ENCODE data around the gene LNX1.

Gene LNX1

DNA sequence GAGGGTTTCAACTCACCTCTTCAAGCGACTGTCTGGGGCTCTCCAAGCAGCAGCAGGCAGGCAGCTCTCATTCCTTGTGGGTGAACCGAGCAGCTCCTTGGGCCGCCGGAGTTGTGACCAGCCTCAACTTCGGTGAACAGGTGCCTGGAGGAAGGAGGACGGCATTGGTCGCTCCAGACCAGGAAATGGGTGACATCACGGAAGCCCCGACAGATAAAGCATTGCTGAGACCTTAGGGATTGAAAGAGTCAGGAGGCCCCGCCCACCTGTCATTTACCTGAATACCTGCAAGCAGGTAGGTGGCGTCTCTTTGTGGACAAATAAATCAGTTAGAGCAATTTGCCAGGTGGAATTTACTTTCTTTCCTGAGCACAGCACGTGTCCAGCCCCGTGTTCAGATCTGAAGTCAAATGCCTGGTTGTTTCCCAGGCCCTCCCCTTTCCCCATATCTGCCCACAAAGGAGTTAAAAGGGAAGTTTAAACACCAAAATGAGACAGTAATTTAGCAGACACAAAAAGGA is at the start of gene LNX1:
Gene LNX1 (minus strand): TSS at position 115 of the 521 bp plus-strand sequence. CDS start 17,484 bp downstream, outside the sequence.
- no peak for DNase-seq

DNA sequence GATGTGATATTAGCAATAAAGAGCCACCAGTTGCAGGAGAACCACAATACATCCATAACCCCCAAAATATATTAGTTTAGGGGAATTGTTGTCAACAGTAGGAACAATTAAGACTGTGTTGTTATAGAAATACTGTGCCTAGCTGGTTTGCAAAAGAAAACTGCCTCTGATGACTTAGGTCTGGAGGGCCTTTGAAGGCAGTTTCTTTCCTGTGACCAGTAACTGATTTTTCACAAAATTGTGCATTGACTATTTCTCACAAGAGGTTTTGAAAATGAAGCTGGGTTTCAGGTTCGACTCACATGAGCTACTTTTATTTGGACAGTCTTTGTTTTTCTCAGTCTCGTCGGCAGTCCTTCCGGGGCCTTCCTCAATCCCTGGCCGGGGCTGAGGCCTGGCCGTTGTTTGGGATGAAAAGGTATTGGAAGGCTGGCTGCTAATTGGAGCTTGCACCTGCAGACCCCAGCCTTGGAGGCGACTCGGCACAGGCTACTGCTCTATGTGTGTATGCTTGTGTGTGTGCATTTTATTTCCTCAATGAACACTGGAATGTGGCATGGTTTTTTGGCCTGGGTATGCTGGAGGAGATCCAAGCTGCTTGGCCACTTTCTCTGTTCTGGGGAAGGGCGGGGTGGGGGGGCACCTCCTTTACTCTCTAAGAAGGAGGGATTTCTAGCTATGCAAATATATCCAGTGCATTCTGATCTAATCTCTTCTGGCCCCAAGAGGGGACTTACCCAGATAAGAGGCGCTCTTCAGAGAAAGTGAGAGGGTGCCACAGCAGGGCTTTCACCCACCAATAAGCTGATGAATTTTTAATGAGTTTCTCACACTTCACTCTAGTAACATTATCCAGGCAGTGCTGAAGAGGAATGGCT is 49.5 kb upstream of the LNX1 start:
- no peak for DNase-seq

DNA sequence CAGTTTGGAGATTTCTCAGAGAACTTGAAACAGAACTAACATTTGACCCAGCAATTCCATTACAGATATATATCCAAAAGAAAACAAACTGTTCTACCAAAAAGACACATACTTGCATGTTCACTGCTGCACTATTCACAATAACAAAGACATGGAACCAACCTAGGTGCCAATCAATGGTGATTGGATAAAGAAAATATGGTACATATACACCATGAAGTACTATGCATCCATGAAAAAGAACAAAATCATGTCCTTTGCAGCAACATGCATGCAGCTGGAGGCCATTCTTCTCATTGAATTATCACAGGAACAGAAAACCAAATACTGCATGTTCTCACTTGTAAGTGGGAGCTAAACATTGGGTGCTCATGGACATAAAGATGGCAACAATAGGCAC is 47.6 kb upstream of the LNX1 start:
- DNase-seq, result no peak

DNA sequence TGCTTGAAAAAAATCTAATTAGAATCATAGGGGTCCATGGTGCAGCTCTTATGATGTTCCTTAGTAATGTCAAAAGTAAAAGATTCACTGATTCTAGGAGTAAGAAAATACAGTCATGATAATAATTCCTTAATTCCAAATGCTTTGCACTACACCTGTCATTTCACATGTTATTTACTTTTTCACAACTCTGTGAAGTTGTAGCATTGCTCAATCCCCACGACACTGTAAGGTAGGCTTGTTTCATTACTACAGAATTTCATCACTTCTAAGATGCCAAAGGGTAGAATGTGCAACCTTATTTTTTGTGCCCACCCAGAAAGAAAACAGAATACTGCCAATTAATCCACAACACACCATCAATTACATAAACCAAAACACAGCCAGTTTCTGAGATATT is 46.1 kb upstream of the LNX1 start:
- no peak for DNase-seq

DNA sequence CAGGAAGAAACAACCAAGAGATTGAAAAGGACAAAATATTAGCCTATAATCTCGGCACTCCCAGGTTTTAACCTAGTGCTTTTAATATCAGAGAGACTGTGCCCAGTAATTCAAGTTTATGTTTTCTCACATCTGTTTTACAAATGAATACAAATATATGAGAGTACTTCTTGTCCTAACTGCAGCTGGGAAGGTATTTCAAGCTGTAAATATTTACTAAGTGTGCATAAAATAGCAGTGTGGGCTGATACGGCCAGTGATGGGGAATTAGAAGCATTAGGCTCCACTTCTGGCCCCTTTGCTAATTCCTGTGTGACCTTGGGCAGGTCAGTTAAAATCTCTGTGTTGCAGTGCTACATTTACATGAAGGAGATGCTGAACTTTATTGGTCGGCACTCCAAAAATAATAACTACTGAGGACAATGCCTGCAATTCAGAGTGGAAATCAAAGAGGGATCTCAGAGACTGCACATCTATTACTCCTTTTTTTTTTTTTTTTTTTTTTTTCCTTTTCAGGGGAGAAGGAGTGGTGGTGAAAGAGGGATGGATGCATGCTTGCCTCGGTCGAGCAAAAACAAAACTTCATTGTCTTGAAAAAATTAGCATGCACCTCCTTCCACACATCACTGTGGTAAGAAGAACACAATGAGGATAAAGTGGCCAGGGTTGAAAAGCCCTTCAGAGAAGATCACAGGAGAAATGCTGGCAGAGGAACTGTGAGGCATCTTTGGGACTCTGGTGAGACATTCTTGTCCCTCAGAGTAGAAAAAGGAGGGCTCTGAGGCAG is 44.6 kb upstream of the LNX1 start:
- no peak for DNase-seq

DNA sequence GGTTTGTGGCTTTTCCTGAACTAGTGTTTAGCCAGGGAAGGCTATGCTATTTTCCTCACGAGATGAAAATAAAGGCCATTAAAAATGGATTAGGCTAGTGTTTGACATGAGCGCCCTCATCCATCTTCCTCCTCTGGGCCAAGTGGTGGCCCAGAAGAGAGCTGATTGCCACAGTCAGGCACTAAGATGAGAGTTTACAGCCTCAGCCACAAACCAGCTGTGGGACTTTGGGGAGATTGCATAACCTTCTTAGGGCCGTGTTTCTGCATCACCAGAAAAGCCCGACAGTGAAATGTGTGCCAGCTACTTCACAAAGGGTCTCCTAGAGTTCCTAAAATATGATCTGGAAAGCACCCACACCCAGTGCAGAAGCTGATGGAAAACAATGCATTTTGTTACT is 42.3 kb upstream of the LNX1 start:
- no peak for DNase-seq

DNA sequence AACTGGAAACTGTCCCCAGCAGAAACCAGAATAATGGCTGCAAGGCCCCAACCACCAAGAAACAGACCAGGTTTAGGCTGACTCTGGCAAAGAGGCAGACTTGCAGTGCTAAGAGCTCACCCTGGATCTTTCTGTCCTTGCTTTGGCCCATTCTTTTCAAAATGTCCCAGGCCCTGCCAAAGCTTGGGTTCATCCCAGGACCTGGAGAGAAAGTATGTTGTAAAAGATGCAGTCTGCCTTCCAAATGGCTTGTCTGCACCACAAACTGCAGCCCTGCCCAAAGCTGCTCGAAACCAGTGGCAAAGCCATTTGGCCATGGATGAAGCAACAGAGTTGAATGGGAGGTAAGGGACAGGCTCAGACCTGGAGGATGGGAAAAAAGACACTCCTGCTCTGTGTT is 38.0 kb upstream of the LNX1 start:
- no peak for DNase-seq

DNA sequence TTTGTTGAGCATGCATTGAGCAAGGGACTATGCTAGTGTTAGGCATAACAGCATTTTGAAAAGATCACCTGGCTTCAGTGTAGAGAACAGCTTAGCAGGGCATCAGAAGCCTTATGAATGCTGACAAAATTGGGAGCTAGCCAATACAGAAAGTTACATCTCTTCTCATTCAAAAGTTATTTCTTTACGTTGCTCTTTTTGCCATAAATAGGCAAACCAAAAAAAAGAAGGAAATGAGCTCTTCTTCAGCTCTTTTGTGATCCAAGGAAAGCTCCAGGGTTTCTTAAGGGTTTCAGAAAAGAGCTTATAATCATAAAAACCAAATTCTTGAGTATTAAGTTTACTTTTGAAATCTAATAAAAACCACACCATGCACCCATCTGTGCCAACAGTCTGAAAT is 35.2 kb upstream of the LNX1 start:
- no peak for DNase-seq

DNA sequence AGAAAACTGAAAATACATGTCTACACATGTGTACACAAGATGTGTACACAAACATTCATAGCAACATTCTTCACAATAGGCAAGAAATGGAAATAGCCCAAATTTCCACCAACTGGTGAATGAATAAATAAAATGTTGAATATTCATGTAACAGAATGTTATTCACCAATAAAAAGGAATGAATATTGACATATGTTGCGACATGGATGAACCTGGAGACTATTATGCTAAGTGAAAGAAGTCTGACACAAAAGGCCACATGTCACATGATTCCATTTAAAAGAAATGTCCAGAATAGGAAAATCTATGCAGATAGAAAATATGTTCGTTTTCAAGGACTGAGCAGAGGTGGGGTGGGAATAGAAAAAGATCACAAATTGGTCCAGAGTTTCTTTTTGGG is 34.6 kb upstream of the LNX1 start:
- no peak for DNase-seq

DNA sequence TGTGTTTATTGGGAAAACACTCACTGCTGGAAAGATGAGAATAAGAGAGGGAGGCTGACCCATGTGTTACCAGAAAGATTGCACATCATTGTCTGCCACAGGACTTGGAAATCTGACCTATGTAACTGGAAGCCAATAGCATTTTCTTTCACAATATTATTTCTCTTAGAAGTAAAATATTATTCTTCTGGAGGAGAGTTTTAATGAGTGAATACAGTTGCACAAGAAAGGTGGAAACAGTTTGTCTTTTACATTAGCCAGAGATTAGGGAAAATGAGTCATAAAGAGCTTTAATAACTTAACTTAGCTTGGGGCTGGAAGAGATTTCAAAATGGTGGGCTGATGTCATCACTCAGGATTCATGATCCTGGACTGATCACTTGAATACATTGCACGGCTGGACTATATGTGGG is 31.5 kb upstream of the LNX1 start:
- no peak for DNase-seq

DNA sequence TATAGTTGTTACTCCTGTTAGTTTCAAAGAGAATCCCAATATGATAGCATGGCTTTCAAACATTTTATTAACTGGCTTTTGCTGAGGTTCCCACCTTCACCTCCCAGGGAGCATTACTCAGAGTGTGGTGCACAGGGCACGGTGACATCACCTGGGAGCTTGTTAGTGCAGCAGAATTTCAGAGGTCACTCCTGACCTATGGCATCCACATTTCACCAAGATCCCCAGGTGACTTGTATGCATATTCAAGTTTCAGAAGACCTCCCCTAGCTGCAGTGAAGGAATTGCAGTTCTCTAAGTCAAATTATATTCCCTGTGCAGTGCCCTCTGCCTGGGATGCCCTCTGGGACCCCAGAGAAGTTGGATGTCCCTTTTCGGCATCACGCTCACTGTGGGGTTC is 29.7 kb upstream of the LNX1 start:
- DNase-seq, result no peak

DNA sequence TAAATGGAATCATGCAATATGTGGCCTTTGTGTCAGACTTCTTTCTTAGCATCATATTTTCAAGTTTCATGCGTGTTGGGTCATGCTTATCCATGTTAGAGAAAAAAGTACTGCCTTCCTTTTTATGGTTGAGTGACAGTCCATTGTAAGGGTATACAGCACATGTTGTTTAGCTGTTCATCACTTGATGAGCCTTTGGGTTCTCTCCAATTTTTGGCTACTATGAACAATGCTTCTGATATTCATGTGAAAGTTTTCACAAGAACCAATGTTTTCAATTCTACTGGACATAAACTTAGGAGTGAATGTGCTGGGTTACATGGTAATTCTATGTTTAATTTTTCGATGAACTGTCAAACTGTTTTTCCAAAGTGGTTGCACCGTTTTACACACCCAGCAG is 28.1 kb upstream of the LNX1 start:
- DNase-seq, result no peak

DNA sequence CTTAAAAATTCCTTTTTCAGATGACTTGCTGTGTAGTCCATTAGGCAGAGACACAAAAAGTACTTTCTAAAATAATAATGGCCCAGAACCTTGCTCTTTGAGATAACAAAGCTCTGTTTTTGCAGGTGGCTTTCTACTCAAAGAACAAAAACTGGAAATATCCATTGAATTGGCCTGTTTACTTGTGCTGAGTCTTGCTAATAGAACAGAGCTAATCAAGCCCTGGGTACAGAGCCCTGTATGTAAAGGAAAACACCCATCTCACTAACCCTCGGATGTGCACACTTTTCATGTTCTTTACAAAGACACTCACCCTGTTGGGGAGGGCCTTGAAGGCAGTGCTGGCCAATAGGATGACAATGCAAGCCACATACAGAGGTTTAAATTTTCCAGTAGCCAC is 27.0 kb upstream of the LNX1 start:
- no peak for DNase-seq

DNA sequence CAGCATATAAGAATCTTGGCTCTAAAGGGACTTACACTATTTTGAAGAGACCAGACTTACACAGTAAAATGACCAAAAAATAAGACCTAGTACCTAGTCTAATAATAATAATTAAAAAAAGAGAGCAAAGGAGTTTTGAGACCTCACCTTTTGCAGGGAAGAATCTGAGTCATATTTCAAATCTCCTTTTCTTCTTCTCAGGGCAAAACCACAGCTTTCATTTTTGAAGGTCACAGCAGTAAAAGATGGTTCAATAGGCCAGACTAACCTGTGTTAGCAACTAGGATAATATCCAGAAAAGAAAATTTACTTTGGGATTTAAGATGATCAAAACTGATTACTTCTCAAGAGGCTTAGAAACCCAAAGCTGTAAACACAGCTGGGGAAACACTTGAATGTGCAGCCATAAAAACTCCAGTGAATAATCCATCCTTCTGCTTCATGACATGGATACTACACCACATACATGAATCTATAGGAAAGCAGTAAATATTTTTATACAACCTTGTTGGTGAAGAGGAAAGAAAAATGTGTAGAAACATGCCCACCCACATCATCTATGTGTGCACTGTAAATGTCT is 25.9 kb upstream of the LNX1 start:
- no peak for DNase-seq

DNA sequence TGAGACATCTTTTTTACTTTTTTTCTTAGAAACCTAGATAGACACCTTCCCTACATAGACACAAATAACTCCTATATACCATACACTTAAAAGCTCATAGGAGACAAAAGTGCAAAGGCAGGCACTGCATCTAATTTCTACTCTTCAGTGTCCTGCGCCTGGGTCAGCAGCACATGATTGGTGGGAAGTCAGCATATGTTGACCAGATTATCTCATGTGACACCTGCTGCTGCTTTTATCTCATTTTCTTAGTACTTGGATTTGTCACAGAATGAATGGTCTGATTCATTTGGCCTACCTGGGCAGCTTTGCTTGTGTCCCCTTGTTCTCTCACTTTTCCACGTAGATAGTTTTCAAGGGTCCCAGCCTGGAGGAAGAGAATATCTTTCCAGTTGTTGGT is 24.9 kb upstream of the LNX1 start:
- no peak for DNase-seq

DNA sequence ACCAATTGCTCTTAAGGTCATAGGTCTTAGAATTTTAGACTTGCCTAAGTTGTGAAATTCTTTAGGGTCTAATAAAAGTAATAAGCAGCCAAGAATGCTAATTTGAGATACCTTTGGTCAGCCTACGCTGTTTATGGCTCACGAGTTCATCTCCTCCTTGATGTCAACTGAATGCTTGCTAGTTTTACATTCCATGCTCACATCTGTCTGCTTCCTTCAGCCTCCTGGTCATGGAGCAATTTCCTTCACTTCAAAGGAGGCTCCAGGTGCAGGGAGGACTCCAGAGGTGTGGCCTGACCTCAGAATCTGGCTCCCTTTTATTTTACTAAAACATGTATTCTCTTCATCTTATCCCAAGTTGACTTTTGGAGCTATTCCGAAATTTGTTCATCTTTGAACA is 23.3 kb upstream of the LNX1 start:
- no peak for DNase-seq

DNA sequence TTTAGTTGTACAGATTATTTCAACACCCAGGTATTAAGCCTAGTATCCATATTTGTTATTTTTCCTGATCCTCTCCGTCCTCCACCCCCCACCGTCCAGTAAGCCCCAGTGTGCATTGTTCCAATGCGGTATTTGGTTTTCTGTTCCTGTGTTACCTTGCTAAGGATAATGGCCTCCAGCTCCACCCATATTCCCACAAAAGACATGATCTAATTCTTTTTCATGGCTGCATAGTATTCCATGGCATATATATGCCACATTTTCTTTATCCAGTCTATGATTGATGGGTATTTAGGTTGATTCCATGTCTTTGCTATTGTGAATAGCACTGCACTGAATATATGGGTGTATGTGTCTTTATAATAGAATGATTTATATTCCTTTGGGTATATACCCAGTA is 22.1 kb upstream of the LNX1 start:
- DNase-seq, result no peak

DNA sequence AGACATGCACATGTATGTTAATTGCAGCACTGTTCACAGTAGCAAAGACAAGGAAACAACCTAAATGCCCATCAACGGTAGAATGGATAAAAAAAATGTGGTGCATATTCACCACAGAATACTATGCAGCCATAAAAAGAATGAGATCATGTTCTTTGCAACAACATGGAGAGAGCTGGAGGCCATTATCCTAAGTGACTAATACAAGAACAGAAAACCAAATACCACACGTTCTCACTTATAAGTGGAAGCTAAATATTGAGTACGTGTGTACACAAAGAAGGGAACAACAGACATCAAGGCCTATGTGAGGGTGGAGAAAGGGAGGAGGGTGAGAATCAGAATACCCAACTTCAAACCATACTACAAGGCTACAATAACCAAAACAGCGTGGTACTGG is 17.4 kb upstream of the LNX1 start:
- DNase-seq, result no peak

DNA sequence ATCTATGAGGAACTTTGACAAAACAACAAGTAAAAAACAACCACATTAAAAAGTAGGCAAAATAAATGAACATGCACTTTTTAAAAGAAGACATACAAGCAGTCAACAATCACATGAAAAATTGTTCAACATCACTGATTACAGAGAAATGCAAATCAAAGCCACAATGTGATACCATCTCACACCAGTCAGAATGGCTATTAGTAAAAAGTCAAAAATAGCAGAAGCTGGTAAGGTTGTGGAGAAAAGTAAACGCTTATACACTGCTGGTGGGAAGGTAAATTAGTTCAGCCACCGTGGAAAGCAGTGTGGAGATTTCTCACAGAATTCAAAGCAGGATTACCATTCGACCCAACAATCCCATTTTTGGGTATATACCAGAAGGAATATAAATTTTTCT is 17.0 kb upstream of the LNX1 start:
- DNase-seq, result no peak

DNA sequence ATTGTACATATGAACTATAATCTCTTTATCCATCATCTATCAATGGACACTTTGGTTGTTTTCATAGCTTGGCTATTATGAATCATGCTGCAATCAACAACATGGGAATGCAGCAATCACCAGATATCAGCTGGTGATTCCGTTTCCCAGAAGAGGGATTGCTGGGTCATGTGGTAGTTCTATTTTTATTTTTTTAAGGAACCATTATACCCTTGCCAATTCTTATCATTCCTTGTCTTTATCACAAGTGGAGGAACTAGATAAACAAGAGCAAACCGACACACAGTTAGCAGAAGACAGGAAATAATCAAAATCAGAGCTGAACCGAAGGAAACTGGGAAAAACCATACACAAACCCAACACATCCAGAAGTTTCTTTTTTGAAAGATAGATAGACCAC is 14.5 kb upstream of the LNX1 start:
- DNase-seq, result no peak

DNA sequence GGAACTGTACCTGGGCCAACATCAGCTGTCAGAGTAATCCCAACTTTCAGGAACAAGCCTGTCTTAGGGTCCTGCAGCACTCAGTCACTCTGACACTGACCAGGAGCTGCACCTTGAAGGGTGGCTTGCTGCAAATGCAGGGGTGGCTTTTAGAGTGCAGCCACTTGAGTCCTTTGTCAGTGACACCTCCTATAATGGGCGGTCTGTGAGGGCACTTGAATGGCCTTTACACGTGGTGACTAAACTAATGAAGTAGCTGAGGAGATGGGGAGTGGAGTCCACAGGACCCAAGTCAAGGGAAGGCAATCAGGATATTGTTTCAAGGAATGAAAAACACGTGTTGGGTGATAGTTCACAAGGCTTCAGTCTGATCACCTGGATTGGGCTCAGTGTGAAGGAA is 11.1 kb upstream of the LNX1 start:
- no peak for DNase-seq

DNA sequence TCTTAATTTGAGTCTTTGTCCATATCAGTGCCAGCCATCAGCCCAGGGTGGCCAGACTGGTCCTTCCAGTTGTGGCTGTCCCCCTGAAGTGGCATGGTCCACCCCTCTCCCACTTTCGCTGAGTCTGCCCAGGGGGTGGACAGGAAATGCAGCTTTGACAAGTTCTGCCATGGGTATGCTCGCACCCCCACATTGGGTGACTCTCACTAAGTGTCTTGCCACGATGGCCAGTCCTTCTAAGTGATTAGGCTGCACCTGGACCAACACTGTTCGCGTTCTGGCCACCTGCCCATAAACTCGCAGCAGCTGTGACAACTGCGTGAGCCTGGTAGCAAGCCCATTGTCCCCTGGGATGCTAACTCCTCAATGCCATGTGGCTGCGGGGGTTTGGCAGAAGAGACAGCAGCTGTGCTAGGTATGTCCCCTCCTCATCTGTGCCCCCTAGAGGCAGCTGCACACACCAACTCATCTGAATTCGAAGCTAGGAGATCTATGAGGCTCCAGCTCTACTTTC is 10.0 kb upstream of the LNX1 start:
- DNase-seq, result no peak

DNA sequence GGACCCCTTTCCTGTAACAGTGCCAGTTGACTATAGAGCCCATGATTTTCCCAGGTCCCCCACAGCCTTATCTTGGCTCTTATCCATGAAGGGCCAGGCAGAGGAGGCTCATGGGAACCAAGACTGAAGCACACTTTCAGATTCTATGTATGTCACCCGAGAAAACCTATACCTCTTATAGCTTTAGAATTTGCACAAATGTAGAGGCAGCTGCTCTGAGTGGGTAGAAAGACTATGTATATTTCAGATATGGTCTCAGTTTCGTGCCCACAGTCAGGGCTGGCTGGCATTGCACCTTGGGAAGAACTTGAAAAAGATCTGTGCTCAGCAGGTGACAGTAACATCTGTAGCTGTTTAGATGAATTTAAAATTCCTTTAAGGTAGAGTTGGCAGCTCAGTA is 8.3 kb upstream of the LNX1 start:
- no peak for DNase-seq

DNA sequence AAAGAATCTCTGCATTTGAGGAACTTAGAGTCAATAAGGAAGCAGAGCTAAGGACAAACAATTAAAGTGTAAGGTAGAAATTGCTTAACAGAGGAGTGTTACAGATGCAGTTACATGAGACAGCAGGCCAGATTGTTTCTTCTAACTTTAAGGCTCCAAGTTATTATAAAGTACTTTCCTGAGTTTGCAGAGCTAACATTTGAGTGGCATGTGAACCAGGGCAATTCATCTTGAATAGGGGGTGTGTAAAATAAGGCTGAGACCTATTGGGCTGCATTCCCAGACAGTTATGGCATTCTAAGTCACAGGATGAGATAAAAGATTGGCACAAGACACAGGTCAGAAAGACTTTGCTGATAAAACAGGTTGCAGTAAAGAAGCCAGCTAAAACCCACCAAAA is 7.6 kb upstream of the LNX1 start:
- no peak for DNase-seq
